Measurements from ENCODE around the gene EPS8L3. TPM values are rescaled to one million over a fixed set of nuclear protein-coding genes. Genes with fewer than 3 reads are reported as not detected.

EPS8L3 gene
- total and polyA plus RNA-seq, 2 of the 8 experiments (the other 6 are each of a cell fraction or from before 2014, with no cell fraction given): not detected

- TF ChIP-seq CHD7 (IDR thresholded peaks at IDR 0.05; ENCODE audit: insufficient replicate concordance, low read length): no peak
- TF ChIP-seq CTCF (IDR thresholded peaks at IDR 0.05; ENCODE audit: control extremely low read depth in 1 of 3, insufficient read depth in 1 of 3, low read depth in 1 of 3, low read length in 3 of 3): no peak
Observed at GRCh38 chr1:109728870-109729269, 34.9 kb downstream of the EPS8L3 start (continued).

Data from H1 (cell line).